WTC11 (cell line): ENCODE results near the gene PAFAH2. TPM values are rescaled to one million over a fixed set of nuclear protein-coding genes. Genes with fewer than 3 reads are reported as not detected.

Source experiments
- ATAC-seq: fragments of 200-7000 bp; cut with Tn5 transposase; 2 replicates; pipeline ENCODE4 v1.10.0; 2021; ENCODE audit warnings: mild to moderate bottlenecking, moderate library complexity
- CTCF ChIA-PET: fragments of 300-600 bp; sonication (Branson Sonifier 250); formaldehyde crosslinking; loops from one replicate; lab custom pipeline; 2021; ENCODE audit warnings: antibody characterized with exemption; lab: Charles Lee
- POLR2A ChIA-PET: fragments of 350-600 bp; sonication (Branson Sonifier 250); formaldehyde crosslinking; loops from one replicate; lab custom pipeline; 2021; ENCODE audit warnings: antibody characterized with exemption; lab: Charles Lee
- DNase-seq: peaks from one replicate; pipeline ENCODE4 v3.0.0; 2021; ENCODE audit warnings: low spot score
- H3K27ac Mint-ChIP-seq: 2 replicates; pipeline ENCODE4 v1.8.0; 2021; ENCODE audit warnings: mixed read lengths
- H3K27me3 Mint-ChIP-seq: 2 replicates; pipeline ENCODE4 v1.8.0; 2021; ENCODE audit warnings: low read depth, mild to moderate bottlenecking, moderate library complexity, mixed read lengths
- H3K36me3 Mint-ChIP-seq: 2 replicates; pipeline ENCODE4 v1.8.0; 2021; ENCODE audit warnings: mixed read lengths
- H3K4me1 Mint-ChIP-seq: 2 replicates; pipeline ENCODE4 v1.8.0; 2022; ENCODE audit warnings: mixed read lengths
- H3K4me3 Mint-ChIP-seq: 2 replicates; pipeline ENCODE4 v1.8.0; 2021; ENCODE audit warnings: mild to moderate bottlenecking, moderate library complexity, mixed read lengths
- H3K9me3 Mint-ChIP-seq: 2 replicates; pipeline ENCODE4 v1.8.0; 2021; ENCODE audit warnings: mixed read lengths
- ATF2 ChIP-seq: sonication (generic); formaldehyde crosslinking; IDR thresholded peaks from 2 replicates; pipeline ENCODE4 v1.8.1; 2022; ENCODE audit warnings: low read depth, missing genetic modification reagents, borderline replicate concordance
- CREM ChIP-seq: sonication (generic); formaldehyde crosslinking; IDR thresholded peaks from 2 replicates; pipeline ENCODE4 v1.8.1; 2022; ENCODE audit warnings: mild to moderate bottlenecking, missing genetic modification reagents, moderate library complexity
- E2F1 ChIP-seq: sonication (generic); formaldehyde crosslinking; IDR thresholded peaks from 2 replicates; pipeline ENCODE4 v1.8.0; 2022; ENCODE audit warnings: mild to moderate bottlenecking, missing genetic modification reagents
- GABPB1 ChIP-seq: sonication (generic); formaldehyde crosslinking; IDR thresholded peaks from 2 replicates; pipeline ENCODE4 v1.8.1; 2023; ENCODE audit warnings: mild to moderate bottlenecking, missing genetic modification reagents
- GTF2I ChIP-seq: fragments of 250-450 bp; sonication (Bioruptor Pico); conservative IDR thresholded peaks from 2 replicates; pipeline ENCODE4 v1.4.0; 2021; ENCODE audit warnings: mild to moderate bottlenecking
- HMGA2 ChIP-seq: fragments of 250-450 bp; sonication (Bioruptor Pico); IDR thresholded peaks from 2 replicates; pipeline ENCODE4 v1.4.0; 2021; ENCODE audit warnings: mild to moderate bottlenecking, moderate library complexity
- KAT7 ChIP-seq: sonication (generic); formaldehyde crosslinking; IDR thresholded peaks from 2 replicates; pipeline ENCODE4 v1.8.1; 2023; ENCODE audit warnings: missing genetic modification reagents, mild to moderate bottlenecking, borderline replicate concordance
- NR3C1 ChIP-seq: sonication (generic); formaldehyde crosslinking; conservative IDR thresholded peaks from 2 replicates; pipeline ENCODE4 v1.8.1; 2023; ENCODE audit warnings: low read depth, mild to moderate bottlenecking, missing genetic modification reagents
- RELA ChIP-seq: sonication (generic); formaldehyde crosslinking; IDR thresholded peaks from 2 replicates; pipeline ENCODE4 v1.8.1; 2022; ENCODE audit warnings: missing genetic modification reagents, mild to moderate bottlenecking, borderline replicate concordance
- SOX15 ChIP-seq: fragments of 250-450 bp; sonication (Bioruptor Pico); IDR thresholded peaks from 2 replicates; pipeline ENCODE4 v1.9.0; 2021; ENCODE audit warnings: mild to moderate bottlenecking
- TCF7 ChIP-seq: sonication (generic); formaldehyde crosslinking; IDR thresholded peaks from 2 replicates; pipeline ENCODE4 v1.8.0; 2022; ENCODE audit warnings: mild to moderate bottlenecking, low read depth, missing genetic modification reagents, moderate library complexity
- TEAD1 ChIP-seq: sonication (generic); formaldehyde crosslinking; IDR thresholded peaks from 2 replicates; pipeline ENCODE4 v1.8.0; 2022; ENCODE audit warnings: mild to moderate bottlenecking, missing genetic modification reagents
- ZNF416 ChIP-seq: fragments of 250-450 bp; sonication (Bioruptor Pico); IDR thresholded peaks from 2 replicates; pipeline ENCODE4 v1.9.0; 2021; ENCODE audit warnings: mild to moderate bottlenecking, inconsistent platforms
- ZNF423 ChIP-seq: fragments of 250-450 bp; sonication (Bioruptor Pico); IDR thresholded peaks from 2 replicates; pipeline ENCODE4 v2.1.2; 2022; ENCODE audit warnings: mild to moderate bottlenecking, moderate library complexity
- total RNA-seq: library from RNA; stranded (reverse); gene quantifications from 3 replicates; pipeline ENCODE4 v1.2.3, GENCODE V29; 2021
- TF ChIP-seq, protein P1 (sequence below): sonication (generic); formaldehyde crosslinking; IDR thresholded peaks from 2 replicates; pipeline ENCODE4 v1.8.0; 2022; ENCODE audit warnings: missing genetic modification reagents
- TF ChIP-seq, protein P2 (sequence below): fragments of 250-450 bp; sonication (Bioruptor Pico); IDR thresholded peaks from 2 replicates; pipeline ENCODE4 v1.9.0; 2021; ENCODE audit warnings: moderate library complexity, mild to moderate bottlenecking, inconsistent platforms, borderline replicate concordance
- TF ChIP-seq, protein P3 (sequence below): sonication (generic); formaldehyde crosslinking; IDR thresholded peaks from 2 replicates; pipeline ENCODE4 v1.8.0; 2023; ENCODE audit warnings: missing genetic modification reagents
- TF ChIP-seq, protein P4 (sequence below): fragments of 200-600 bp; IDR thresholded peaks from 2 replicates; pipeline ENCODE4 v1.8.0; 2022; ENCODE audit warnings: antibody characterized with exemption

Gene PAFAH2
- total RNA-seq, 1 experiment from 2014 or later, result 11.5 TPM

DNA sequence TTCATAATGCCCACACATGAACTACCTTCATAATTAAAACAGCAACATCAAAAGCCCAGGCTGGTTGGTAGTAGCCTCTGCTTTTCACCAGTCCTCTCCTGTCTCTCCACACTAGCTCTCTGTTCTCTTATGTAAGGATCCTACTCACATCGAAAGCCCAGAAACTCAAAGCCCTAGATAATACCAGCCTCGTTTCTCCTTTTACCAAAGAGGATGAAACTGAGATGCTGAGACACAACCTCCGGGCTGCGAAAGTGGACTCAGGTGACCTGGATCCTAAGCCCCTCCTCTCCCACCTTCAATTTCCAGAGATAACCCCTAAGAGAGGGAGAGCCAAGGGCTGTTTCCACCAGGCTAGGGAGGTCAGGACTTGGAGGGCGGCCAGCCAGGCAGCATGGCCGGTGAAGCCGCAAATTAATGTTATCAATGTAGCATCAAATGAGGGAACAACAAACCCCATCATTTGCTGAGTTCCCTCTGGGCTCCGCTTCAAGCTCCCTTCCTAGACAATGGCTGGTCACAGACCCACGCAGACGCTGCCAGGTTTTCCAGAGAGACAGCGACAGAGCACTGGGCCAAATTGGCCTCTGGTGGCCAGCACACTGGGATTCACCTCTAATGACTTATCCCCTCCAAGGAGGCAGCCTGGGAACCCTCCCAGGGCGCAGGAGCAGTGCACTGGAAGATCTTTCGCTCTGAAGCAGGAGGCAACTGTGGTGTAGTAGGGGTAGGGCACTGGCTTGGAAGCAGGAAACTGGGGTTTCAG is 70.9 kb downstream of the PAFAH2 start:
- Mint-ChIP-seq H3K27me3 (peaks cover 9% of the 10 kb centered on the region), H3K27ac (peak overlapping the region; percentile 37; the same call in 1 of the 2 replicates), H3K4me3 (no peak overlapping the region), H3K36me3 (no peaks in the 10 kb centered on the region), H3K4me1 (peaks cover 30% of the 10 kb centered on the region), H3K9me3 (no peaks in the 10 kb centered on the region)
- POLR2A ChIA-PET, result no interaction called here
- peak; percentile 25 for DNase-seq
- peak; percentile 42 for ATAC-seq
- TF ChIP-seq SOX15 (no peak), NR3C1 (CRISPR knock-in tag) (no peak)
- TF ChIP-seq, protein P1, sequence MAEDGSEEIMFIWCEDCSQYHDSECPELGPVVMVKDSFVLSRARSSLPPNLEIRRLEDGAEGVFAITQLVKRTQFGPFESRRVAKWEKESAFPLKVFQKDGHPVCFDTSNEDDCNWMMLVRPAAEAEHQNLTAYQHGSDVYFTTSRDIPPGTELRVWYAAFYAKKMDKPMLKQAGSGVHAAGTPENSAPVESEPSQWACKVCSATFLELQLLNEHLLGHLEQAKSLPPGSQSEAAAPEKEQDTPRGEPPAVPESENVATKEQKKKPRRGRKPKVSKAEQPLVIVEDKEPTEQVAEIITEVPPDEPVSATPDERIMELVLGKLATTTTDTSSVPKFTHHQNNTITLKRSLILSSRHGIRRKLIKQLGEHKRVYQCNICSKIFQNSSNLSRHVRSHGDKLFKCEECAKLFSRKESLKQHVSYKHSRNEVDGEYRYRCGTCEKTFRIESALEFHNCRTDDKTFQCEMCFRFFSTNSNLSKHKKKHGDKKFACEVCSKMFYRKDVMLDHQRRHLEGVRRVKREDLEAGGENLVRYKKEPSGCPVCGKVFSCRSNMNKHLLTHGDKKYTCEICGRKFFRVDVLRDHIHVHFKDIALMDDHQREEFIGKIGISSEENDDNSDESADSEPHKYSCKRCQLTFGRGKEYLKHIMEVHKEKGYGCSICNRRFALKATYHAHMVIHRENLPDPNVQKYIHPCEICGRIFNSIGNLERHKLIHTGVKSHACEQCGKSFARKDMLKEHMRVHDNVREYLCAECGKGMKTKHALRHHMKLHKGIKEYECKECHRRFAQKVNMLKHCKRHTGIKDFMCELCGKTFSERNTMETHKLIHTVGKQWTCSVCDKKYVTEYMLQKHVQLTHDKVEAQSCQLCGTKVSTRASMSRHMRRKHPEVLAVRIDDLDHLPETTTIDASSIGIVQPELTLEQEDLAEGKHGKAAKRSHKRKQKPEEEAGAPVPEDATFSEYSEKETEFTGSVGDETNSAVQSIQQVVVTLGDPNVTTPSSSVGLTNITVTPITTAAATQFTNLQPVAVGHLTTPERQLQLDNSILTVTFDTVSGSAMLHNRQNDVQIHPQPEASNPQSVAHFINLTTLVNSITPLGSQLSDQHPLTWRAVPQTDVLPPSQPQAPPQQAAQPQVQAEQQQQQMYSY (CRISPR knock-in tag), result peak; percentile 76
- CTCF ChIA-PET, result interaction anchor here (0.8 to 3.6 kb wide), 3 partner anchors 31 to 84 kb away, joined by 3 to 22 read pairs (median 6); partner anchors contain the start of gene PAFAH2

GRCh38 chr1:25924454-25924853 is 73.4 kb downstream of the PAFAH2 start:
- no peak overlapping the region for H3K4me3 Mint-ChIP-seq

More at GRCh38 chr1:25924454-25924853, 73.4 kb downstream of the PAFAH2 start:
- H3K9me3 Mint-ChIP-seq, result no peaks in the 10 kb centered on the region
- ChIA-PET POLR2A (no interaction called here), CTCF (interaction anchor here (0.8 to 1.2 kb wide), 2 partner anchors 29 to 112 kb away, joined by 3 read pairs; no protein-coding TSS in a partner anchor)
- H3K27me3 Mint-ChIP-seq, result peaks cover 16% of the 10 kb centered on the region
- no peaks in the 10 kb centered on the region for H3K36me3 Mint-ChIP-seq
- H3K4me1 Mint-ChIP-seq, result peaks cover 36% of the 10 kb centered on the region
- H3K27ac Mint-ChIP-seq, result no peak overlapping the region
- ATAC-seq (no peak), DNase-seq (no peak)
- TF ChIP-seq, protein P2, sequence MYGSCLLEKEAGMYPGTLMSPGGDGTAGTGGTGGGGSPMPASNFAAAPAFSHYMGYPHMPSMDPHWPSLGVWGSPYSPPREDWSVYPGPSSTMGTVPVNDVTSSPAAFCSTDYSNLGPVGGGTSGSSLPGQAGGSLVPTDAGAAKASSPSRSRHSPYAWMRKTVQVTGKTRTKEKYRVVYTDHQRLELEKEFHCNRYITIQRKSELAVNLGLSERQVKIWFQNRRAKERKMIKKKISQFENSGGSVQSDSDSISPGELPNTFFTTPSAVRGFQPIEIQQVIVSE (CRISPR knock-in tag), result no peak
- TF ChIP-seq ATF2 (CRISPR knock-in tag), result no peak
- no peak for TF ChIP-seq TEAD1
- no peak for TF ChIP-seq KAT7 (CRISPR knock-in tag)
- TF ChIP-seq HMGA2 (CRISPR knock-in tag), result no peak
- no peak for TF ChIP-seq ZNF416 (CRISPR knock-in tag)
- TF ChIP-seq RELA (CRISPR knock-in tag), result no peak
- TF ChIP-seq TCF7 (CRISPR knock-in tag), result no peak
- TF ChIP-seq, protein P3, sequence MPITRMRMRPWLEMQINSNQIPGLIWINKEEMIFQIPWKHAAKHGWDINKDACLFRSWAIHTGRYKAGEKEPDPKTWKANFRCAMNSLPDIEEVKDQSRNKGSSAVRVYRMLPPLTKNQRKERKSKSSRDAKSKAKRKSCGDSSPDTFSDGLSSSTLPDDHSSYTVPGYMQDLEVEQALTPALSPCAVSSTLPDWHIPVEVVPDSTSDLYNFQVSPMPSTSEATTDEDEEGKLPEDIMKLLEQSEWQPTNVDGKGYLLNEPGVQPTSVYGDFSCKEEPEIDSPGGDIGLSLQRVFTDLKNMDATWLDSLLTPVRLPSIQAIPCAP (CRISPR knock-in tag), result no peak
- no peak for TF ChIP-seq ZNF423
- TF ChIP-seq GABPB1 (CRISPR knock-in tag), result no peak
- TF ChIP-seq CREM (CRISPR knock-in tag), result no peak
- TF ChIP-seq E2F1 (CRISPR knock-in tag), result no peak
- TF ChIP-seq, protein P4, sequence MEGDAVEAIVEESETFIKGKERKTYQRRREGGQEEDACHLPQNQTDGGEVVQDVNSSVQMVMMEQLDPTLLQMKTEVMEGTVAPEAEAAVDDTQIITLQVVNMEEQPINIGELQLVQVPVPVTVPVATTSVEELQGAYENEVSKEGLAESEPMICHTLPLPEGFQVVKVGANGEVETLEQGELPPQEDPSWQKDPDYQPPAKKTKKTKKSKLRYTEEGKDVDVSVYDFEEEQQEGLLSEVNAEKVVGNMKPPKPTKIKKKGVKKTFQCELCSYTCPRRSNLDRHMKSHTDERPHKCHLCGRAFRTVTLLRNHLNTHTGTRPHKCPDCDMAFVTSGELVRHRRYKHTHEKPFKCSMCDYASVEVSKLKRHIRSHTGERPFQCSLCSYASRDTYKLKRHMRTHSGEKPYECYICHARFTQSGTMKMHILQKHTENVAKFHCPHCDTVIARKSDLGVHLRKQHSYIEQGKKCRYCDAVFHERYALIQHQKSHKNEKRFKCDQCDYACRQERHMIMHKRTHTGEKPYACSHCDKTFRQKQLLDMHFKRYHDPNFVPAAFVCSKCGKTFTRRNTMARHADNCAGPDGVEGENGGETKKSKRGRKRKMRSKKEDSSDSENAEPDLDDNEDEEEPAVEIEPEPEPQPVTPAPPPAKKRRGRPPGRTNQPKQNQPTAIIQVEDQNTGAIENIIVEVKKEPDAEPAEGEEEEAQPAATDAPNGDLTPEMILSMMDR, result no peak
- TF ChIP-seq GTF2I, result no peak
